Measurements from ENCODE around the gene USP43.

GRCh38 chr17:9598661-9599060, 46.7 kb upstream of the USP43 start:
- TF ChIP-seq, protein P1, sequence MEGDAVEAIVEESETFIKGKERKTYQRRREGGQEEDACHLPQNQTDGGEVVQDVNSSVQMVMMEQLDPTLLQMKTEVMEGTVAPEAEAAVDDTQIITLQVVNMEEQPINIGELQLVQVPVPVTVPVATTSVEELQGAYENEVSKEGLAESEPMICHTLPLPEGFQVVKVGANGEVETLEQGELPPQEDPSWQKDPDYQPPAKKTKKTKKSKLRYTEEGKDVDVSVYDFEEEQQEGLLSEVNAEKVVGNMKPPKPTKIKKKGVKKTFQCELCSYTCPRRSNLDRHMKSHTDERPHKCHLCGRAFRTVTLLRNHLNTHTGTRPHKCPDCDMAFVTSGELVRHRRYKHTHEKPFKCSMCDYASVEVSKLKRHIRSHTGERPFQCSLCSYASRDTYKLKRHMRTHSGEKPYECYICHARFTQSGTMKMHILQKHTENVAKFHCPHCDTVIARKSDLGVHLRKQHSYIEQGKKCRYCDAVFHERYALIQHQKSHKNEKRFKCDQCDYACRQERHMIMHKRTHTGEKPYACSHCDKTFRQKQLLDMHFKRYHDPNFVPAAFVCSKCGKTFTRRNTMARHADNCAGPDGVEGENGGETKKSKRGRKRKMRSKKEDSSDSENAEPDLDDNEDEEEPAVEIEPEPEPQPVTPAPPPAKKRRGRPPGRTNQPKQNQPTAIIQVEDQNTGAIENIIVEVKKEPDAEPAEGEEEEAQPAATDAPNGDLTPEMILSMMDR (IDR thresholded peaks at IDR 0.05) = no peak
- no peak for TF ChIP-seq POLR2A (IDR thresholded peaks at IDR 0.05)
